Measurements from ENCODE around the gene GLUL. TPM values are rescaled to one million over a fixed set of nuclear protein-coding genes. Genes with fewer than 3 reads are reported as not detected.

Gene GLUL
- total RNA-seq, 1 experiment from 2014 or later, result not detected

- Histone ChIP-seq H3K79me2 (ENCODE audit: low read length) (no peaks in the 10 kb centered on the region), H2AFZ (ENCODE audit: low read length) (no peak overlapping the region), H3K36me3 (ENCODE audit: insufficient read depth, low read length) (no peaks in the 10 kb centered on the region), H3K9ac (ENCODE audit: low read length) (no peak overlapping the region), H3K9me2 (replicated peaks; ENCODE audit: insufficient read depth, low read length) (no peaks in the 10 kb centered on the region), H3K4me2 (ENCODE audit: low read depth, low read length, poor library complexity, severe bottlenecking) (no peak overlapping the region), H3K4me3 (ENCODE audit: low read length) (no peak overlapping the region), H3K27ac (ENCODE audit: low read length) (no peak overlapping the region), H3K4me1 (ENCODE audit: low read length) (no peaks in the 10 kb centered on the region), H4K20me1 (ENCODE audit: insufficient read depth, low read depth, low read length) (no peaks in the 10 kb centered on the region), H3K9me3 (ENCODE audit: low read length) (peaks cover 2% of the 10 kb centered on the region; the same call in 1 of the 2 replicates), H3K27me3 (ENCODE audit: low read length) (peaks cover 3% of the 10 kb centered on the region; the same call in 1 of the 2 replicates)
- DNase-seq, result no peak
Measured at GRCh38 chr1:182405578-182405977, 14.0 kb upstream of the GLUL start.

- Histone ChIP-seq H3K9ac (ENCODE audit: low read length) (no peak overlapping the region), H3K27me3 (ENCODE audit: low read length) (peaks cover 3% of the 10 kb centered on the region; the same call in 1 of the 2 replicates), H3K4me2 (ENCODE audit: low read depth, low read length, poor library complexity, severe bottlenecking) (no peak overlapping the region), H3K36me3 (ENCODE audit: insufficient read depth, low read length) (no peaks in the 10 kb centered on the region), H3K79me2 (ENCODE audit: low read length) (no peaks in the 10 kb centered on the region), H3K4me3 (ENCODE audit: low read length) (no peak overlapping the region), H3K27ac (ENCODE audit: low read length) (no peak overlapping the region), H4K20me1 (ENCODE audit: insufficient read depth, low read depth, low read length) (no peaks in the 10 kb centered on the region), H3K9me2 (replicated peaks; ENCODE audit: insufficient read depth, low read length) (no peaks in the 10 kb centered on the region), H3K9me3 (ENCODE audit: low read length) (peaks cover 2% of the 10 kb centered on the region; the same call in 1 of the 2 replicates), H3K4me1 (ENCODE audit: low read length) (no peaks in the 10 kb centered on the region), H2AFZ (ENCODE audit: low read length) (no peak overlapping the region)
- peak; percentile 49 for DNase-seq
Measured at GRCh38 chr1:182404781-182405180, 13.2 kb upstream of the GLUL start.

GRCh38 chr1:182400567-182400966 is 9.0 kb upstream of the GLUL start, which contains the start of gene TEDDM1:
TEDDM1 (minus strand) TSS chr1:182400667; CDS start chr1:182400485, 182 bp downstream.
- Histone ChIP-seq H3K9me3 (ENCODE audit: low read length) (peaks cover 2% of the 10 kb centered on the region; the same call in 1 of the 2 replicates), H3K9ac (ENCODE audit: low read length) (no peak within 1 kb of the TSS), H3K4me2 (ENCODE audit: low read depth, low read length, poor library complexity, severe bottlenecking) (no peak within 1 kb of the TSS), H2AFZ (ENCODE audit: low read length) (no peak within 1 kb of the TSS), H3K4me3 (ENCODE audit: low read length) (no peak within 1 kb of the TSS), H3K27me3 (ENCODE audit: low read length) (no peaks in the 10 kb centered on the region), H3K36me3 (ENCODE audit: insufficient read depth, low read length) (no peaks in the 10 kb centered on the region), H4K20me1 (ENCODE audit: insufficient read depth, low read depth, low read length) (no peaks in the 10 kb centered on the region), H3K79me2 (ENCODE audit: low read length) (no peaks in the 10 kb centered on the region), H3K9me2 (replicated peaks; ENCODE audit: insufficient read depth, low read length) (no peaks in the 10 kb centered on the region), H3K4me1 (ENCODE audit: low read length) (peaks cover 11% of the 10 kb centered on the region), H3K27ac (ENCODE audit: low read length) (no peak within 1 kb of the TSS)
- DNase-seq, result no peak

- no peaks in the 10 kb centered on the region for H3K79me2 ChIP-seq (ENCODE audit: low read length)
- H3K4me2 ChIP-seq (ENCODE audit: low read depth, low read length, poor library complexity, severe bottlenecking), result no peak overlapping the region
- no peak overlapping the region for H3K27ac ChIP-seq (ENCODE audit: low read length)
- no peaks in the 10 kb centered on the region for H4K20me1 ChIP-seq (ENCODE audit: insufficient read depth, low read depth, low read length)
- H3K4me1 ChIP-seq (ENCODE audit: low read length), result peaks cover 11% of the 10 kb centered on the region
- no peak overlapping the region for H3K4me3 ChIP-seq (ENCODE audit: low read length)
- no peak overlapping the region for H3K9ac ChIP-seq (ENCODE audit: low read length)
- no peak for DNase-seq
- H3K27me3 ChIP-seq (ENCODE audit: low read length), result no peaks in the 10 kb centered on the region
- H2AFZ ChIP-seq (ENCODE audit: low read length), result no peak overlapping the region
- no peaks in the 10 kb centered on the region for H3K9me2 ChIP-seq (replicated peaks; ENCODE audit: insufficient read depth, low read length)
- H3K36me3 ChIP-seq (ENCODE audit: insufficient read depth, low read length), result no peaks in the 10 kb centered on the region
- no peaks in the 10 kb centered on the region for H3K9me3 ChIP-seq (ENCODE audit: low read length)
Measured at GRCh38 chr1:182397653-182398393, 6.2 kb upstream of the GLUL start.

GRCh38 chr1:182395906-182396305 is 4.3 kb upstream of the GLUL start:
- no peak overlapping the region for H3K27ac ChIP-seq (ENCODE audit: low read length)

GRCh38 chr1:182394055-182394775 is 2.6 kb upstream of the GLUL start:
- H2AFZ ChIP-seq (ENCODE audit: low read length), result no peak overlapping the region
- H3K4me2 ChIP-seq (ENCODE audit: low read depth, low read length, poor library complexity, severe bottlenecking), result no peak overlapping the region
- no peaks in the 10 kb centered on the region for H4K20me1 ChIP-seq (ENCODE audit: insufficient read depth, low read depth, low read length)
- H3K79me2 ChIP-seq (ENCODE audit: low read length), result no peaks in the 10 kb centered on the region
- H3K27ac ChIP-seq (ENCODE audit: low read length), result no peak overlapping the region
- no peak overlapping the region for H3K9ac ChIP-seq (ENCODE audit: low read length)
- H3K36me3 ChIP-seq (ENCODE audit: insufficient read depth, low read length), result no peaks in the 10 kb centered on the region
- no peaks in the 10 kb centered on the region for H3K9me2 ChIP-seq (replicated peaks; ENCODE audit: insufficient read depth, low read length)
- no peaks in the 10 kb centered on the region for H3K9me3 ChIP-seq (ENCODE audit: low read length)
- no peak overlapping the region for H3K4me3 ChIP-seq (ENCODE audit: low read length)
- DNase-seq, result no peak
- H3K27me3 ChIP-seq (ENCODE audit: low read length), result no peaks in the 10 kb centered on the region
- peaks cover 11% of the 10 kb centered on the region for H3K4me1 ChIP-seq (ENCODE audit: low read length)

More at GRCh38 chr1:182395906-182396305, 4.3 kb upstream of the GLUL start:
- H3K4me2 ChIP-seq (ENCODE audit: low read depth, low read length, poor library complexity, severe bottlenecking), result no peak overlapping the region
- no peaks in the 10 kb centered on the region for H4K20me1 ChIP-seq (ENCODE audit: insufficient read depth, low read depth, low read length)
- peaks cover 11% of the 10 kb centered on the region for H3K4me1 ChIP-seq (ENCODE audit: low read length)
- no peak overlapping the region for H2AFZ ChIP-seq (ENCODE audit: low read length)
- no peaks in the 10 kb centered on the region for H3K79me2 ChIP-seq (ENCODE audit: low read length)
- H3K9me3 ChIP-seq (ENCODE audit: low read length), result no peaks in the 10 kb centered on the region
- DNase-seq, result no peak
- H3K27me3 ChIP-seq (ENCODE audit: low read length), result no peaks in the 10 kb centered on the region
- no peaks in the 10 kb centered on the region for H3K9me2 ChIP-seq (replicated peaks; ENCODE audit: insufficient read depth, low read length)
- no peaks in the 10 kb centered on the region for H3K36me3 ChIP-seq (ENCODE audit: insufficient read depth, low read length)
- H3K9ac ChIP-seq (ENCODE audit: low read length), result no peak overlapping the region
- H3K4me3 ChIP-seq (ENCODE audit: low read length), result no peak overlapping the region

- H4K20me1 ChIP-seq (ENCODE audit: insufficient read depth, low read depth, low read length), result no peaks in the 10 kb centered on the region
- no peaks in the 10 kb centered on the region for H3K27me3 ChIP-seq (ENCODE audit: low read length)
- H3K9me3 ChIP-seq (ENCODE audit: low read length), result no peaks in the 10 kb centered on the region
- no peak overlapping the region for H2AFZ ChIP-seq (ENCODE audit: low read length)
- no peaks in the 10 kb centered on the region for H3K36me3 ChIP-seq (ENCODE audit: insufficient read depth, low read length)
- DNase-seq, result no peak
- H3K4me3 ChIP-seq (ENCODE audit: low read length), result no peak overlapping the region
- no peaks in the 10 kb centered on the region for H3K9me2 ChIP-seq (replicated peaks; ENCODE audit: insufficient read depth, low read length)
- H3K4me2 ChIP-seq (ENCODE audit: low read depth, low read length, poor library complexity, severe bottlenecking), result no peak overlapping the region
- no peaks in the 10 kb centered on the region for H3K4me1 ChIP-seq (ENCODE audit: low read length)
- no peak overlapping the region for H3K9ac ChIP-seq (ENCODE audit: low read length)
- H3K27ac ChIP-seq (ENCODE audit: low read length), result no peak overlapping the region
- H3K79me2 ChIP-seq (ENCODE audit: low read length), result no peaks in the 10 kb centered on the region
Measured at GRCh38 chr1:182392050-182393028, 749 bp upstream of the GLUL start.

Measured in Karpas-422 (cell line).